ENCODE data around the gene MSLN.
A peak's percentile ranks its signal among the peaks of the same experiment; 100 is the strongest.

Gene MSLN

GRCh38 chr16:714558-715476 is 45.7 kb upstream of the MSLN start, which contains the start of gene METRN:
Gene METRN, plus strand, starts transcription at chr16:715118. Its CDS starts 172 bp downstream, at chr16:715290.
- TF ChIP-seq POLR2A (IDR thresholded peaks at IDR 0.05; ENCODE audit: extremely low read depth, insufficient read length) (no peak), CTCF (IDR thresholded peaks at IDR 0.05; ENCODE audit: low read depth, low read length) (no peak), MAX (IDR thresholded peaks at IDR 0.05; ENCODE audit: low read depth, low read length) (no peak), MYC (IDR thresholded peaks at IDR 0.05; ENCODE audit: low read depth, low read length) (no peak)
- no peak within 1 kb of the TSS for H3K4me3 ChIP-seq (ENCODE audit: low read depth, low read length)
- DNase-seq (ENCODE audit: low read depth), result peak; percentile 84

GRCh38 chr16:715477-716199 is 44.9 kb upstream of the MSLN start:
- DNase-seq (ENCODE audit: low read depth), result peak; percentile 51
- TF ChIP-seq MAX (IDR thresholded peaks at IDR 0.05; ENCODE audit: low read depth, low read length) (peak; percentile 56; the same call in 1 of the 2 replicates), CTCF (IDR thresholded peaks at IDR 0.05; ENCODE audit: low read depth, low read length) (no peak), POLR2A (IDR thresholded peaks at IDR 0.05; ENCODE audit: extremely low read depth, insufficient read length) (no peak), MYC (IDR thresholded peaks at IDR 0.05; ENCODE audit: low read depth, low read length) (peak; percentile 55; the same call in 1 of the 2 replicates)
- H3K4me3 ChIP-seq (ENCODE audit: low read depth, low read length), result no peak overlapping the region

- TF ChIP-seq POLR2A (IDR thresholded peaks at IDR 0.05; ENCODE audit: extremely low read depth, insufficient read length), result no peak
- TF ChIP-seq MYC (IDR thresholded peaks at IDR 0.05; ENCODE audit: low read depth, low read length), result no peak
- TF ChIP-seq MAX (IDR thresholded peaks at IDR 0.05; ENCODE audit: low read depth, low read length), result no peak
- TF ChIP-seq CTCF (IDR thresholded peaks at IDR 0.05; ENCODE audit: low read depth, low read length), result no peak
- no peak for DNase-seq (ENCODE audit: low read depth)
- no peak overlapping the region for H3K4me3 ChIP-seq (ENCODE audit: low read depth, low read length)
Observed at GRCh38 chr16:716200-716568, 44.4 kb upstream of the MSLN start.

GRCh38 chr16:716768-717325 is 43.7 kb upstream of the MSLN start:
- no peak overlapping the region for H3K4me3 ChIP-seq (ENCODE audit: low read depth, low read length)
- TF ChIP-seq MAX (IDR thresholded peaks at IDR 0.05; ENCODE audit: low read depth, low read length), result no peak
- no peak for TF ChIP-seq POLR2A (IDR thresholded peaks at IDR 0.05; ENCODE audit: extremely low read depth, insufficient read length)
- TF ChIP-seq MYC (IDR thresholded peaks at IDR 0.05; ENCODE audit: low read depth, low read length), result no peak
- no peak for TF ChIP-seq CTCF (IDR thresholded peaks at IDR 0.05; ENCODE audit: low read depth, low read length)
- DNase-seq (ENCODE audit: low read depth), result no peak

- TF ChIP-seq POLR2A (IDR thresholded peaks at IDR 0.05; ENCODE audit: extremely low read depth, insufficient read length) (no peak), MAX (IDR thresholded peaks at IDR 0.05; ENCODE audit: low read depth, low read length) (no peak), MYC (IDR thresholded peaks at IDR 0.05; ENCODE audit: low read depth, low read length) (no peak), CTCF (IDR thresholded peaks at IDR 0.05; ENCODE audit: low read depth, low read length) (no peak)
- H3K4me3 ChIP-seq (ENCODE audit: low read depth, low read length), result no peak overlapping the region
- no peak for DNase-seq (ENCODE audit: low read depth)
Observed at GRCh38 chr16:717450-718245, 42.9 kb upstream of the MSLN start.

Measured in NB4 (cell line).